ENCODE measurements around the gene AKAP8.
A peak's percentile ranks its signal among the peaks of the same experiment; 100 is the strongest.

- TF ChIP-seq CTCF (IDR thresholded peaks at IDR 0.05): no peak
- no peak for TF ChIP-seq POLR2A (IDR thresholded peaks at IDR 0.05)
- TF ChIP-seq POLR2AphosphoS5 (IDR thresholded peaks at IDR 0.05; ENCODE audit: insufficient read depth in 1 of 2, low read depth in 1 of 2): peak in 1 of 2 donors; percentile 22
Measured at GRCh38 chr19:15400521-15401396, 21.2 kb upstream of the AKAP8 start.

Measured in vagina (tissue), 2 donors.